Fibroblast of lung (primary cell): ENCODE measurements around the gene PRDX2. TPM values are rescaled to one million over a fixed set of nuclear protein-coding genes. Genes with fewer than 3 reads are reported as not detected.

ENCODE experiments used
- DNase-seq, 2 donors: peaks; one replicate each; pipeline versions ENCODE4 v3.0.0 to v3.0.0-alpha.2; 2010; ENCODE audit warnings: low read depth in 2 of 2
- H2AFZ ChIP-seq: 2 replicates; pipeline ENCODE4 v1.5.1; 2012; ENCODE audit warnings: low read length, control low read depth, inconsistent platforms
- H3K27ac ChIP-seq: 2 replicates; pipeline ENCODE4 v1.5.1; 2011; ENCODE audit warnings: low read length, control low read depth; ENCODE audit not compliant: insufficient read depth
- H3K27me3 ChIP-seq: 2 replicates; pipeline ENCODE4 v1.5.1; 2011; ENCODE audit warnings: mild to moderate bottlenecking, low read length; ENCODE audit not compliant: control insufficient read depth, insufficient read depth
- H3K36me3 ChIP-seq: 2 replicates; pipeline ENCODE4 v1.5.1; 2011; ENCODE audit warnings: low read length; ENCODE audit not compliant: control insufficient read depth, insufficient read depth
- H3K4me1 ChIP-seq: 2 replicates; pipeline ENCODE4 v1.5.1; 2011; ENCODE audit warnings: low read length; ENCODE audit not compliant: control insufficient read depth, insufficient read depth; ENCODE audit errors: extremely low read depth
- H3K4me2 ChIP-seq: 2 replicates; pipeline ENCODE4 v1.5.1; 2011; ENCODE audit warnings: low read length, control low read depth; ENCODE audit not compliant: insufficient read depth; ENCODE audit errors: extremely low read depth
- H3K4me3 ChIP-seq, 4 experiments: fragments of 200-600 bp in 1 of 4; sonication (generic) in 1 of 4; replicated peaks in 1 of 4; 2 replicates each; pipeline ENCODE4 v1.5.1; 2011 to 2016; ENCODE audit warnings: low read length in 4 of 4, low read depth in 3 of 4, mild to moderate bottlenecking in 3 of 4, control low read depth in 2 of 4, inconsistent platforms in 1 of 4, mixed read lengths in 1 of 4; ENCODE audit not compliant: insufficient read depth in 1 of 4; ENCODE audit errors: control extremely low read depth in 1 of 4
- H3K79me2 ChIP-seq: 2 replicates; pipeline ENCODE4 v1.5.1; 2012; ENCODE audit warnings: mild to moderate bottlenecking, low read length, inconsistent platforms; ENCODE audit not compliant: control insufficient read depth, insufficient read depth
- H3K9ac ChIP-seq: 2 replicates; pipeline ENCODE4 v1.5.1; 2011; ENCODE audit warnings: mild to moderate bottlenecking, low read length, control low read depth; ENCODE audit not compliant: insufficient read depth
- H3K9me3 ChIP-seq: 2 replicates; pipeline ENCODE4 v1.5.1; 2012; ENCODE audit warnings: low read depth, low read length; ENCODE audit not compliant: control insufficient read depth, insufficient read depth
- H4K20me1 ChIP-seq: 2 replicates; pipeline ENCODE4 v1.5.1; 2011; ENCODE audit warnings: low read length; ENCODE audit not compliant: control insufficient read depth, insufficient read depth; ENCODE audit errors: extremely low read depth
- EZH2 ChIP-seq: IDR thresholded peaks from 2 replicates; pipeline ENCODE4 v1.5.1; 2012; ENCODE audit warnings: low read length, control low read depth, mild to moderate bottlenecking; ENCODE audit errors: missing control alignments
- polyA plus RNA-seq, 2 donors: library from polyadenylated mRNA; depleted of rRNA in 1 of 2; stranded (reverse) in 1 of 2; unstranded in 1 of 2; fragments of >200 nt; gene quantifications; 2 replicates each; pipeline ENCODE4 v1.2.1, GENCODE V29; 2011 to 2012; ENCODE audit warnings: missing spikeins in 1 of 2
- total RNA-seq: library from RNA; depleted of rRNA; stranded (reverse); fragments of >200 nt; gene quantifications from 2 replicates; pipeline ENCODE4 v1.2.1, GENCODE V29; 2014
- TF ChIP-seq, protein P1 (sequence below), 2 donors: IDR thresholded peaks in 1 of 2; conservative IDR thresholded peaks in 1 of 2; 1 replicate in 1 of 2; 2 replicates in 1 of 2; pipeline ENCODE4 v1.5.1; 2011 to 2012; ENCODE audit warnings: low read length in 2 of 2, control low read depth in 1 of 2, inconsistent platforms in 1 of 2, low read depth in 1 of 2, mild to moderate bottlenecking in 1 of 2

The PRDX2 gene
- total and polyA plus RNA-seq, 2 donors (not counting 1 experiment from before 2014, with no cell fraction given): 186 to 228 TPM

DNA sequence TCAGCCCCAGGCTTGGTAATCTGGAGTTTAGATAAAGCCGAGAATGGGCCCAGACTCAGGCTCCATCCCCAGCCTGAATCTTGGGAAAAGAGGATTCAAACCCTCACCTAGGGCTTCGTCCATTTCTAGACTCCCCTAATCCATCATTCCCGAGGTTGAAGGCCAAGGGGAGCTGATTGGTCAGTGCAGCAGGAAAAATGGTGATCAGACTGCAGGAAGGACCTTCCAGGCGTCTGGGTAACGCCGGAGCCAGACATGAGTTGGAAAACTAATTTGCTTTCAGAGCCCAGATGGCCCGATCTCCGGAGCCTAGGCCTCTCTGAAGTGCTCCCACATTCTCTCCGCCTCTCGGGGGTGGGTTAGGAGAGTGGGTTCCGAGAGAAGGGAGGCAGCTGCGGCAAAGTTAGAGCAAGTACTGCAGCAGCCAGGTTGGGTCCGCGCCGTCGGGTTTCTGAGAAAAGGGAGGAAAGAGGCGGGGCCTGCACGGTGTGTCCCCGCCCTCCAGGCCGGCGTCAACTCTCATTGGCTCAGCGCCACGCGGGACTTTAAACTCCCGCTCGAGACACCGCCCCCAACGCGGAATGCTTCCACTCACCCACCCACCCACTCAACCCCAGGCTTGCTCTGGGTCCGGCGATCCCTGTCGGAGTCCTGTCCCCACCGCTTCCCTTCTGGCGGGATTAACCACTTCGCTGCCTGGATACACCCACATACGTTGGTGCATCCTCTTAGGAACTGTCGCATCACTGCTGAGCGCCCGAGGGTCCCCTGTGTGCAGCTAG is 33.6 kb upstream of the PRDX2 start:
- Histone ChIP-seq H2AFZ (no peak overlapping the region), H3K27me3 (peaks cover 63% of the 10 kb centered on the region), H3K4me3 (no peak overlapping the region)

DNA sequence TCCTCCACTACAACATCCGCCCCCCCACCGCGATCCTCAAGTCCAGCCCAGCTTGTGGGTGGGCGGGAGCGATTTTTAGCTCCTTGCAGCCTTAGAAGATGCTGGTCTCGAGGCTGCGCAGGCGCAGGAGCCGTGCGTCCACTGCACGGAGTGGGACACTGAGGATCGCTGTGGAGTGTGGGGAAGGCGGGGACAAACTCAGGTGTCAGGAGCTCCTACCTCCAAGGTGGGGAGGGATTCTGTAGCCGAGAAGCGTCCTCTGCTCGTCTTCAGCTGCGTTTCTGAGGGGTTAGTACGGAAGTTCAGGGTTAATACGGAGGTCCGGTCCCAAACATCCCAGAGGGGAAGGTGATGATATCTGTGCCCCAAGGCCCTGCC is 33.0 kb upstream of the PRDX2 start, which contains the start of gene RTBDN:
TSS of gene RTBDN (minus strand) at position 14 of the 378 bp plus-strand sequence. CDS start 4,600 bp downstream, outside the sequence.
- Histone ChIP-seq H3K4me2 (peak within 1 kb of the TSS; percentile 78), H3K9me3 (no peaks in the 10 kb centered on the region), H2AFZ (no peak within 1 kb of the TSS), H4K20me1 (no peaks in the 10 kb centered on the region), H3K79me2 (no peaks in the 10 kb centered on the region), H3K27ac (no peak within 1 kb of the TSS), H3K27me3 (peaks cover 59% of the 10 kb centered on the region), H3K4me3 (peak within 1 kb of the TSS in 3 of 4 experiments; percentile 17 to 45 (median 25)), H3K36me3 (no peaks in the 10 kb centered on the region), H3K4me1 (no peaks in the 10 kb centered on the region), H3K9ac (no peak within 1 kb of the TSS)
- no peak for DNase-seq
- TF ChIP-seq, protein P1, sequence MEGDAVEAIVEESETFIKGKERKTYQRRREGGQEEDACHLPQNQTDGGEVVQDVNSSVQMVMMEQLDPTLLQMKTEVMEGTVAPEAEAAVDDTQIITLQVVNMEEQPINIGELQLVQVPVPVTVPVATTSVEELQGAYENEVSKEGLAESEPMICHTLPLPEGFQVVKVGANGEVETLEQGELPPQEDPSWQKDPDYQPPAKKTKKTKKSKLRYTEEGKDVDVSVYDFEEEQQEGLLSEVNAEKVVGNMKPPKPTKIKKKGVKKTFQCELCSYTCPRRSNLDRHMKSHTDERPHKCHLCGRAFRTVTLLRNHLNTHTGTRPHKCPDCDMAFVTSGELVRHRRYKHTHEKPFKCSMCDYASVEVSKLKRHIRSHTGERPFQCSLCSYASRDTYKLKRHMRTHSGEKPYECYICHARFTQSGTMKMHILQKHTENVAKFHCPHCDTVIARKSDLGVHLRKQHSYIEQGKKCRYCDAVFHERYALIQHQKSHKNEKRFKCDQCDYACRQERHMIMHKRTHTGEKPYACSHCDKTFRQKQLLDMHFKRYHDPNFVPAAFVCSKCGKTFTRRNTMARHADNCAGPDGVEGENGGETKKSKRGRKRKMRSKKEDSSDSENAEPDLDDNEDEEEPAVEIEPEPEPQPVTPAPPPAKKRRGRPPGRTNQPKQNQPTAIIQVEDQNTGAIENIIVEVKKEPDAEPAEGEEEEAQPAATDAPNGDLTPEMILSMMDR (conservative IDR thresholded peaks at IDR 0.05 in 1 of 2, IDR thresholded peaks at IDR 0.05 in 1 of 2; ENCODE audit: low read depth in 1 of 2, low read length in 2 of 2): no peak

More for the DNA sequence above, 33.6 kb upstream of the PRDX2 start:
- TF ChIP-seq, protein P1 (conservative IDR thresholded peaks at IDR 0.05 in 1 of 2, IDR thresholded peaks at IDR 0.05 in 1 of 2; ENCODE audit: low read depth in 1 of 2, low read length in 2 of 2): no peak
- peak; percentile 94 for TF ChIP-seq EZH2
- no peaks in the 10 kb centered on the region for H3K36me3 ChIP-seq
- H3K9ac ChIP-seq: no peak overlapping the region
- no peak overlapping the region for H3K4me2 ChIP-seq
- no peaks in the 10 kb centered on the region for H3K4me1 ChIP-seq
- no peak for DNase-seq
- H3K9me3 ChIP-seq: no peaks in the 10 kb centered on the region
- H3K27ac ChIP-seq: no peak overlapping the region
- no peaks in the 10 kb centered on the region for H4K20me1 ChIP-seq
- H3K79me2 ChIP-seq: no peaks in the 10 kb centered on the region

- no peaks in the 10 kb centered on the region for H3K9me3 ChIP-seq
- H3K4me1 ChIP-seq: no peaks in the 10 kb centered on the region
- peak overlapping the region; percentile 78 for H3K4me2 ChIP-seq
- peak overlapping the region in 2 of 4 experiments; percentile 17 to 45 for H3K4me3 ChIP-seq
- H2AFZ ChIP-seq: no peak overlapping the region
- no peaks in the 10 kb centered on the region for H4K20me1 ChIP-seq
- DNase-seq: no peak
- TF ChIP-seq, protein P1 (conservative IDR thresholded peaks at IDR 0.05 in 1 of 2, IDR thresholded peaks at IDR 0.05 in 1 of 2; ENCODE audit: low read depth in 1 of 2, low read length in 2 of 2): no peak
- TF ChIP-seq EZH2: no peak
- H3K36me3 ChIP-seq: no peaks in the 10 kb centered on the region
- no peaks in the 10 kb centered on the region for H3K79me2 ChIP-seq
- no peak overlapping the region for H3K27ac ChIP-seq
- no peak overlapping the region for H3K9ac ChIP-seq
- peaks cover 53% of the 10 kb centered on the region for H3K27me3 ChIP-seq
Measured at GRCh38 chr19:12833738-12834565, 32.4 kb upstream of the PRDX2 start.
